ENCODE data around the gene VAT1.

- TF ChIP-seq CTCF (conservative IDR thresholded peaks at IDR 0.05 in 1 of 2, IDR thresholded peaks at IDR 0.05 in 1 of 2; ENCODE audit: low read depth in 1 of 2, low read length in 2 of 2) (no peak), EZH2 (IDR thresholded peaks at IDR 0.05; ENCODE audit: low read length, missing control alignments) (no peak)
These were observed 37.0 kb downstream of the VAT1 start for GRCh38 chr17:42985225-42985624.
